Epidermal melanocyte (primary cell): ENCODE measurements around the gene RNF212.
"Not testable (repeated sequence)": the region's sequence is repeated elsewhere in the genome, so short reads cannot be mapped to it uniquely, and the experiment has no call there.

Experiments used
- DNase-seq: peaks from one replicate; pipeline ENCODE4 v3.0.0; 2011; ENCODE audit warnings: low spot score; ENCODE audit not compliant: insufficient read length

The RNF212 gene

GRCh38 chr4:1069394-1069793, 44.0 kb downstream of the RNF212 start:
- DNase-seq, result no peak

DNA sequence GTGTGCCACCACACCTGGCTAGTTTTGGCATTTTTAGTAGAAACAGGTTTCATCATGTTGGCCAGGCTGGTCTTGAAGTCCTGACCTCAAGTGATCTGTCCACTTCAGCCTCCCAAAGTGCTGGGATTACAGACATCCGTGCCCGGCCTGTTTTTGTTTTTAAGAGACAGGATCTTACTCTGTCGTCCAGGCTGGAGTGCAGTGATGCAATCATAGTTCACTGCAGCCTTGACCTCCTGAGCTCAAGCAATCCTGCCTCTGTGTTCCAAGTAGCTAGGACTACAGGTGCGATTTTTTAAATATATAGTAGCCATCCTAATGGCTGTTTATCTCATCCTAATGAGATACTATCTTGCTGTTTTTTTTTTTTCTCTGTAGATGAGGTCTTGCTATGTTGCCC, 47.6 kb downstream of the RNF212 start:
- DNase-seq, result no peak

DNA sequence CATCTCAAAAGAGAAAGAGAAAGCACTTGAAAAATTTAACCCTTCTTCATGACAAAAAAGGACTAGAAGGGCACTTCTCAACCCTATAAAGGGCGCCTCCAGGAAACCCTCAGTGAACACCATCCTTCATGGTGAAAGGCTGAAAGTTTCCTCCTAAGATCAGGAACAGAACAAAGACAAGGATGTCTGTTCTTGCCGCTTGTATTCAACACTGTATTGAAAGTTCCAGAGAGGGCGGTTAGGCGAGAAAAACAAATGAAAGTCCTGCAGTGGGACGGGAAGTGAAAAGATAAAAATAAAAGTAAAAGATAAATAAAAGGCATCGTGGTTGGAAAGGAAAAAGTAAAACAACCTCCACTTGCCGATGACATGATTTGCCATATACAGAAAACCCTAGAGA, 50.9 kb downstream of the RNF212 start:
- no peak for DNase-seq

- no peak for DNase-seq
Observed at GRCh38 chr4:1061760-1062159, 51.6 kb downstream of the RNF212 start.

DNA sequence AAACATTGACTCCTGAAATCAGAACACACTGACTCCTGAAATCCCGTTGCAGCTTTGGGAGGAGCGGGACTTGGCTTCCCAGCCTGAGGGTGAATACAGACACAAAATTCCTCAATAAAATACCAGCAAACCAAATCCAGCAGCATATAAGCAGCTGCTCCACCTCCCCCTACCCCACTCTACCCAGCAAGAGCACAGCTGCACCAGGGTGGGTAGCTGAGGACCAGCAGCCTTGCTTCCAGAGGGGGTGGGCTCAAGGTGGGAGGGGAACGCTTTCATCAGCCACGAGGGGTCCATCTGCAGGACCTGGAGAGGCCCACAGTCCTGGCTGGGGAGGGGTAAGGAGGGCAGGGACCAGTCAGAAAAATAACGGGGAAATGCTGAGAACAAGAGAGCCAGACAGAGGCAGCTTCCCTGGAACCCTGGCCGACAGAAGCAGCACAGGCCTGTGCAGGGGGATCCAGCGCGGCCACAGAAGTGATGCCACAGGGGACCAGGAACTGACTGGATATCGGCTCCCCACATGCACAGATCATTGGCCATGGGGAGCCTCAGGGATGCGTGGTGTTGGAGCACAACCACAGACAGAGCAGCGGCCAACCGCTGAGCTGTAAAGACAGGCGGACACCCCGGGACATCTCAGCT, 52.2 kb downstream of the RNF212 start:
- DNase-seq, result no peak

DNA sequence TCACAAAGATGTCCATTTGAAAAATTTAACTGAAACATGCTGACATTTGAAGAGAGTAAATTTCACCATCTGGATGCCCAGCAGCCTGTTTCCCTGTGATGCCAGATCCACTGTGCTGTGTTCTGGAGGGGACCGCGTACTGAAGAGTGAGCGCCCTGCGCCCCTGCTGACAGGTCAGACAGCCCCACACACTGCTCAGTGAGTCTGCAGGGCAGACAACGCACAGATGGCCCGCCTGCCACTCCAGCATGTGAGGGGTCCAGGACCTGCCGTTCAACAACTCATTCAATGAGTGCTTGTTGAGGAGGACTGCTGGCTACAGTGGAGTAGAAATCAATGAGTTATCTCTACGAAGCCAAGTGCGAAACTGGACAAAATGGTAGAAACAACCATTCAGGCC, 52.7 kb downstream of the RNF212 start:
- no peak for DNase-seq

DNA sequence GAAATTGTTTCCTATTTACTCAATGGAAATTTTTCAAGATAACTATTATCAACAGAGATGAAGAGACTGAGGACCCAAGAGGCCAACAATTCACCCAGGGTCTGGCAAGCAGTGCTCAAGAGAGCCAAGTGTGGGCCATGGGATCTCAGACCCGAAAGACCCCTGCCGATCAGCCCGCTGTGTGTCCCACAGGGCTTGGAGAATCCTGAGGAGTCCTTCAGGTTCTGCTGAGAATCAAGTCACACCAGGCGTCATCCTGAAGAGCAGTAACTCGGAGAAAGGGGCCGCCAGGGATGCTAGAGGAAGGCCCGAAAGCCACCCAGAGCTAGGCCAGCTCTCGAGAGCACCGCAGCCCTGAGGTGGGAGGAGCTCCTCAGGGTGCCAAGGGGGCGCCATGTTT, 53.2 kb downstream of the RNF212 start:
- no peak for DNase-seq

- no peak for DNase-seq
Observed at GRCh38 chr4:1058997-1059665, 54.2 kb downstream of the RNF212 start.

DNA sequence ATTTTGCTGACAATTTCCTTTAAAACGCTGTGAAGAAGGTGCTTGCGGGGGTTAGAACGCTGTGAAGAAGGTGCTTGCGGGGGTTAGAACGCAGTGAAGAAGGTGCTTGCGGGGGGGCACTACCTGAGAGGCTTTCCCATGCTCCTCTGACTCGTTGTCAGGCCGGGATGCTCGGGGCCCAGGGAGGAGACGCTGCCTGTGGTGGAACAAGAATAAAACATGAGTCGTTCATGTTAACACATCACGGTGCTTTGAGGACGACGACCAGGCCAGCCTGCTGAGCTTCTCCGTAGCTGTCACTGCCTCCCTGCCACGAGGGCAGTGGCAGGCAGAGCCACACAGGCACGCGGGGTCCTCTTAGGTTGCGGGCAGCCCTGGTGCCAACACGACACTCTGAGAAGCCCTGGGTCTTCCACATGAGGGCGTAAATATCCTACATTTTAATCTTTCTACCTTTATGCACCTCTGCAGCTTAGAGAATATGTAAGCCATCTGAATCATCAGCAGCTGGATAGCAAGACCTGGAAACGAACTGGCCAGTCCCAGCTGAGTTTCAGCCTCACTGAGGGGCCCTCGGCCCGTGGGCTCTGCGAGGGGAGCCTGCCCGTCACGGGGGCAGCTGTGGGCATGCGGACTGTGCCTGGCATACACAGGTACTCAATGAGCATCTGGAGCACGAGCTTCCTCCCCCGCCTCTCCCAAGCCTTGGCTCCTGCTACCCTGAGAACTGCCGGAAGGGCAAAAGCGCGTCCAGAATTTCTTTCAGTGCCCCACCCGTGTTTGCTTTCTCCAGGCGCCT, 55.0 kb downstream of the RNF212 start:
- no peak for DNase-seq

GRCh38 chr4:1057403-1057745, 56.0 kb downstream of the RNF212 start:
- DNase-seq, result no peak

GRCh38 chr4:1056671-1057402, 56.5 kb downstream of the RNF212 start:
- no peak for DNase-seq

DNA sequence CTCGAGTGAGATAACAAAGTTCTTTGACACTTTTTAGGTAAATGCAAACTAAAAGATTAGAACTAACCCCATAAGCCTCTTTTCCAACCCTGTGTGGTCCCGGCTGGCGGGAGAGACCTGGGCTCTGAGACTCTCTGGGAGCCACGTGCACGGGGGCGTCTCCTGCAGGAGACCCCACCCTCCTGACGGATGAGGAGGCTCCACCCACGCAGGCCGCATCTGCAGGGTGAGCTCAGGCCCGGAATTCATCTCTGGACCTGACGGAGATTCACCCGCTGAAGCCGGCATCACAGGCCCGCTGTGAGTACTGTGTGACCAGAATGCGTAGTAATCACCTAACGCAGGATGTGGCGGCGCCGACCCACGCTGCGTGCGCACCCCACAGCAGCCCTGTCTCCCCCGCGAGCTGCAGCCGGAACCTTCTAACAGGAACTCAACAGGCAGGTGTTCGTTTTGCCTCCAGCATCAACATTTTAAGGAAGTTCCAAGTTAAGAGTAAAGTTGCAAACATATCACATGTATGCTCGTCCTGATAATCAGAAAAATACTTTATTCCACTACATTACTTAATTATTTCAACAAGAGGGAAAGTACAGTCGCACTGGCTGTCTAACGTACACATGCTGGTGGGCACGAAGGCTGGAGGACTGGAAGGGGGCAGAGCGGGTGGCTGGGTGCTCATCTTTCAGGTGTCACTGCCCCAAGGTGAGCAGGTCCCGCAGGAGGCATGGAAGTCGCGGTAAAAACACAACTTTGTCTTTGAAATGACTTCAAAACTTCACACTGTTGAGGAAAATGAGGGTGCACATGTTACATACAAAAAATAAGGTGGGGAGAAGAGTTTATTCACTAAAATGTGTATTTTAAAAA, 57.4 kb downstream of the RNF212 start:
- DNase-seq, result no peak

DNA sequence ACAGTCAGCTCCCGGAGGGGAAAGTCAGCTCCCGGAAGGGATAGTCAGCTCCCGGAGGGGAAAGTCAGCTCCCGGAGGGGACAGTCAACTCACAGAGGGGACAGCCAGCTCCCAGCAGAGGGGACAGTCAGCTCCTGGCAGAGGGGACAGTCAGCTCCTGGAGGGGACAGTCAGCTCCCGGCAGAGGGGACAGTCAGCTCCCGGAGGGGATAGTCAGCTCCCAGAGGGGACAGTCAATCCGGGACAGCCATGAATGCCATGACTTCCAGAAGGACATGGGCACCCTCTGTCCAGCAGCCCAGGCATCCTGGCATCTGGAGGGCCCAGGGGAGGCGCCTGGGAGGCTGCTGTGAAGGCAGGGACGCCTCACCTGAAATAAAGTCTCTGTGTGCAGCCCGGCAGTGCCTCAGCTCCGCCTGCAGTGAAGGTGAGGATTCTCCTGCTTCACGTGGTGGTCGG, 58.1 kb downstream of the RNF212 start:
- not testable (repeated sequence) for DNase-seq

DNA sequence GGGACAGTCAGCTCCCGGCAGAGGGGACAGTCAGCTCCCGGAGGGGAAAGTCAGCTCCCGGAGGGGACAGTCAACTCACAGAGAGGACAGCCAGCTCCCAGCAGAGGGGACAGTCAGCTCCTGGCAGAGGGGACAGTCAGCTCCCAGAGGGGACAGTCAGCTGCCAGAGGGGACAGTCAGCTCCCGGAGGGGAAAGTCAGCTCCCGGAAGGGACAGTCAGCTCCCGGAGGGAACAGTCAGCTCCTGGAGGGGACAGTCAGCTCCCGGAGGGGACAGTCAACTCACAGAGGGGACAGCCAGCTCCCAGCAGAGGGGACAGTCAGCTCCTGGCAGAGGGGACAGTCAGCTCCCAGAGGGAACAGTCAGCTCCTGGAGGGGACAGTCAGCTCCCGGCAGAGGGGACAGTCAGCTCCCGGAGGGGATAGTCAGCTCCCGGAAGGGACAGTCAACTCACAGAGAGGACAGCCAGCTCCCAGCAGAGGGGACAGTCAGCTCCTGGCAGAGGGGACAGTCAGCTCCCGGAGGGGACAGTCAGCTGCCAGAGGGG, 58.6 kb downstream of the RNF212 start:
- DNase-seq, result not testable (repeated sequence)

DNA sequence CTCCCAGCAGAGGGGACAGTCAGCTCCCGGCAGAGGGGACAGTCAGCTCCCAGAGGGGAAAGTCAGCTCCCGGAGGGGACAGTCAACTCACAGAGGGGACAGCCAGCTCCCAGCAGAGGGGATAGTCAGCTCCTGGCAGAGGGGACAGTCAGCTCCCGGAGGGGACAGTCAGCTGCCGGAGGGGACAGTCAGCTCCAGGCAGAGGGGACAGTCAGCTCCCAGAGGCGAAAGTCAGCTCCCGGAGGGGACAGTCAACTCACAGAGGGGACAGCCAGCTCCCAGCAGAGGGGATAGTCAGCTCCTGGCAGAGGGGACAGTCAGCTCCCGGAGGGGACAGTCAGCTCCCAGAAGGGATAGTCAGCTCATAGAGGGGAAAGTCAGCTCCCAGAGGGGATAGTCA, 59.5 kb downstream of the RNF212 start:
- not testable (repeated sequence) for DNase-seq

DNA sequence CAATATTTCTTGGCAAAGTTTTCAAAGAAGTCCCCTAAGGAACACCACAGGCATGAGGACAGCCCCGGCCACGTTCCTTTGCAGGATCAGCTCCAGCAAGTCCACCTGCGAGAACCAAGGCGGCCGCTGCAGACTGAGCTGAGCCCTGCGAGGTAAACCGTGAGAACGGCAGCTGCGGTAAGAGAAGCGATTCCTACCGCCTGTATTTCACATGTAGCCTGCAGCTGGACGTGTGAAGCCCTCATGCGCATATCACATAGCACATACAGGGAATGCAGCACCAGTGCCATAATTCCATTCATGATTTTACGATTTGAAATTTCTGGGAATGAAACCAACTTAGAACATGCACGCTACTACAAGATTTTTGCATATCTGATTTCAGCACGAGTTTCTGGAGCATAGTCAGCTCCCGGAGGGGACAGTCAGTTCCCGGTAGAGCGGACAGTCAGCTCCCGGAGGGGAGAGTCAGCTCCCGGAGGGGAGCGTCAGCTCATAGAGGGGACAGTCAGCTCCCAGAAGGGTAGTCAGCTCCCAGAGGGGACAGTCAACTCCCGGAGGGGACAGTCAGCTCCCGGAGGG, 60.2 kb downstream of the RNF212 start:
- no peak for DNase-seq

DNA sequence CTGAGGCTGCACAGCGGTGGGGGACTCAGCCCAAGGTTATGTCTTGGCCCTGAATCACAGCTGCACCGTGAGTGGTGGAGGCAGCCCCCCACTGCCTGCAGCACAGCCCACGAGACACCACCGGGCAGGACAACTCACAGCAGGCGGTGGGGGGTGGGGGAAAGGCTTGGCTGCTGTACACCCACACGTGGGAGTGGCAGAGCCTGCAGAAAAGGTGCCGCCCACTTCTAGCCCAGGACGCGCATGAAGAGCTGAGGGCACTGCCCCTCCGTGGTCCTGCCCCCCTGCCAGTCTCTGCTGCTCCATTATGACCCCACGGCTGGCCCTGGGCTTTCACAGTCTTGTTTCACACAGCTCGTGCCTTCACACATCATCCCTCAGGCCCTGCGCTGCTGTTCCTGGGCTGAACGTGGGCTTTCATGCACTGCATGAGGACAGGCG, 61.1 kb downstream of the RNF212 start:
- DNase-seq, result no peak

- no peak for DNase-seq
Observed at GRCh38 chr4:1051472-1051871, 61.9 kb downstream of the RNF212 start.

- DNase-seq, result no peak
Observed at GRCh38 chr4:1050486-1051213, 62.7 kb downstream of the RNF212 start.

GRCh38 chr4:1049591-1049905, 63.8 kb downstream of the RNF212 start:
- no peak for DNase-seq
